Measurements from ENCODE around the gene MAP2K5. TPM values are rescaled to one million over a fixed set of nuclear protein-coding genes. Genes with fewer than 3 reads are reported as not detected.

The MAP2K5 gene
- total RNA-seq, 4 donors from 2014 or later: 8.0 to 14.0 (median 9.1) TPM

GRCh38 chr15:67821784-67822440 lies 279.4 kb downstream of the MAP2K5 start:
- intact Hi-C loops (cut with DNase I; ENCODE audit: low total_unique reads): loop anchor here (10.0 kb wide), 1 partner anchor 877 kb away; no protein-coding TSS in a partner anchor
- TF ChIP-seq POLR2A (IDR thresholded peaks at IDR 0.05): no peak
- TF ChIP-seq, protein P1, sequence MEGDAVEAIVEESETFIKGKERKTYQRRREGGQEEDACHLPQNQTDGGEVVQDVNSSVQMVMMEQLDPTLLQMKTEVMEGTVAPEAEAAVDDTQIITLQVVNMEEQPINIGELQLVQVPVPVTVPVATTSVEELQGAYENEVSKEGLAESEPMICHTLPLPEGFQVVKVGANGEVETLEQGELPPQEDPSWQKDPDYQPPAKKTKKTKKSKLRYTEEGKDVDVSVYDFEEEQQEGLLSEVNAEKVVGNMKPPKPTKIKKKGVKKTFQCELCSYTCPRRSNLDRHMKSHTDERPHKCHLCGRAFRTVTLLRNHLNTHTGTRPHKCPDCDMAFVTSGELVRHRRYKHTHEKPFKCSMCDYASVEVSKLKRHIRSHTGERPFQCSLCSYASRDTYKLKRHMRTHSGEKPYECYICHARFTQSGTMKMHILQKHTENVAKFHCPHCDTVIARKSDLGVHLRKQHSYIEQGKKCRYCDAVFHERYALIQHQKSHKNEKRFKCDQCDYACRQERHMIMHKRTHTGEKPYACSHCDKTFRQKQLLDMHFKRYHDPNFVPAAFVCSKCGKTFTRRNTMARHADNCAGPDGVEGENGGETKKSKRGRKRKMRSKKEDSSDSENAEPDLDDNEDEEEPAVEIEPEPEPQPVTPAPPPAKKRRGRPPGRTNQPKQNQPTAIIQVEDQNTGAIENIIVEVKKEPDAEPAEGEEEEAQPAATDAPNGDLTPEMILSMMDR (IDR thresholded peaks at IDR 0.05): no peak
- H3K4me3 ChIP-seq (ENCODE audit: low read depth, poor library complexity, severe bottlenecking): no peak overlapping the region
- WGBS, 2 donors: 3 to 4% methylated on average over 43 of the region's 43 CpGs
- DNase-seq (ENCODE audit: low spot score in 2 of 2): no peak

DNA sequence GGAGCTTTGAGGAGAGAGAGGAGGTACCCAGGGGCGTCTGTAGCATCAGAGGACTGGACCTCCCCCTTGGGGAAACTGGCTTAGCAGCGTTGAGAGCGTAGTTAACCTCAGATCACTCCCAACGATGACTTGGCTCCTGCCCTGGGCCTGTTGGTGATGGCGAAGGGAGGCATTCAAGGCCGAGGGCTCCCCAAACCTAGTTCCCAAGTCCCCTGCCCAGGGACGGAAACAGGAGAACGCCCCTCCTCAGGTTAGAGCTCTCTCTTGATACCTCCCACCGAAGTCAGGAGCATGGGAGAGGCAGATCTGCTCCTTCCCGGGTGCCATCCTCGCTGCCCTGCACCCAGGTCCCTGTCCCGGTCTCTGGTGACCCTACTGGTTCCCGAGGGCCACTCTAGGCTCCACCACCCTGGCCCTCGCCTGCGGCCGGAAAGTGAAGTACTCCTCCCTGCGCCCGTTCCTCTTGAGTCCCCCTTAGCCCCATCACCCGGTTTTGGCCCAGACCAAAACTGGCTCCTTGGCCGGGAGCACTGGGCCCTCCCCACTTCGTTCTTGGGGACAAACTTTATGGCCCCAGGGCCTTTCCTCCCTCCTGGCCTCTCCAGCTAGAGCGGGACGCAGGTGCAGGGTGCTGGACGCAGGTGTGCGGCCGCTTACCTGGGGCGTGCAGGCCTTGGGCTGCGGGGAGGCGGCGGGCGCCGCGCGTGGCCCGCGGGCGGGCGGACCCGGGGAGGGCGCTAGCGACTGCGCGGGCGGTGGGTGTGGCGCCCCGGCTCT lies 280.2 kb downstream of the MAP2K5 start:
- H3K4me3 ChIP-seq (ENCODE audit: low read depth, poor library complexity, severe bottlenecking): no peak overlapping the region

GRCh38 chr15:67823314-67824196 lies 281.1 kb downstream of the MAP2K5 start:
- intact Hi-C loops (cut with DNase I; ENCODE audit: low total_unique reads): loop anchor here (10.0 kb wide), 1 partner anchor 879 kb away; no protein-coding TSS in a partner anchor
- no peak overlapping the region for H3K4me3 ChIP-seq (ENCODE audit: low read depth, poor library complexity, severe bottlenecking)
- no peak for DNase-seq (ENCODE audit: low spot score in 2 of 2)
- no peak for TF ChIP-seq POLR2A (IDR thresholded peaks at IDR 0.05)
- TF ChIP-seq, protein P1 (IDR thresholded peaks at IDR 0.05): no peak
- WGBS, 2 donors: 4% methylated on average over 47 to 62 of the region's 94 CpGs

More for the DNA sequence above, 280.2 kb downstream of the MAP2K5 start:
- intact Hi-C loops (cut with DNase I; ENCODE audit: low total_unique reads): loop anchor here (10.0 kb wide), 1 partner anchor 878 kb away; no protein-coding TSS in a partner anchor
- no peak for DNase-seq (ENCODE audit: low spot score in 2 of 2)
- TF ChIP-seq POLR2A (IDR thresholded peaks at IDR 0.05): no peak
- TF ChIP-seq, protein P1 (IDR thresholded peaks at IDR 0.05): no peak
- WGBS, 2 donors: 3 to 6% methylated on average over 20 to 26 of the region's 46 CpGs

GRCh38 chr15:67824197-67824968 lies 281.9 kb downstream of the MAP2K5 start:
- TF ChIP-seq, protein P1 (IDR thresholded peaks at IDR 0.05): no peak
- no peak for TF ChIP-seq POLR2A (IDR thresholded peaks at IDR 0.05)
- no peak for DNase-seq (ENCODE audit: low spot score in 2 of 2)
- WGBS, 2 donors: 7 to 9% methylated on average over 19 to 21 of the region's 21 CpGs
- intact Hi-C loops (cut with DNase I; ENCODE audit: low total_unique reads): loop anchor here (10.0 kb wide), 1 partner anchor 880 kb away; no protein-coding TSS in a partner anchor
- no peak overlapping the region for H3K4me3 ChIP-seq (ENCODE audit: low read depth, poor library complexity, severe bottlenecking)
